Measurements from ENCODE around the gene TAS2R13.

- TF ChIP-seq, protein P1, sequence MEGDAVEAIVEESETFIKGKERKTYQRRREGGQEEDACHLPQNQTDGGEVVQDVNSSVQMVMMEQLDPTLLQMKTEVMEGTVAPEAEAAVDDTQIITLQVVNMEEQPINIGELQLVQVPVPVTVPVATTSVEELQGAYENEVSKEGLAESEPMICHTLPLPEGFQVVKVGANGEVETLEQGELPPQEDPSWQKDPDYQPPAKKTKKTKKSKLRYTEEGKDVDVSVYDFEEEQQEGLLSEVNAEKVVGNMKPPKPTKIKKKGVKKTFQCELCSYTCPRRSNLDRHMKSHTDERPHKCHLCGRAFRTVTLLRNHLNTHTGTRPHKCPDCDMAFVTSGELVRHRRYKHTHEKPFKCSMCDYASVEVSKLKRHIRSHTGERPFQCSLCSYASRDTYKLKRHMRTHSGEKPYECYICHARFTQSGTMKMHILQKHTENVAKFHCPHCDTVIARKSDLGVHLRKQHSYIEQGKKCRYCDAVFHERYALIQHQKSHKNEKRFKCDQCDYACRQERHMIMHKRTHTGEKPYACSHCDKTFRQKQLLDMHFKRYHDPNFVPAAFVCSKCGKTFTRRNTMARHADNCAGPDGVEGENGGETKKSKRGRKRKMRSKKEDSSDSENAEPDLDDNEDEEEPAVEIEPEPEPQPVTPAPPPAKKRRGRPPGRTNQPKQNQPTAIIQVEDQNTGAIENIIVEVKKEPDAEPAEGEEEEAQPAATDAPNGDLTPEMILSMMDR (IDR thresholded peaks at IDR 0.05; ENCODE audit: low read depth, low read length) = no peak
- no peak for TF ChIP-seq EZH2phosphoT487 (IDR thresholded peaks at IDR 0.05; ENCODE audit: low read depth)
Measured at GRCh38 chr12:10863512-10864218, 45.7 kb downstream of the TAS2R13 start.

Measured in OCI-LY3 (cell line).